Activated CD4-positive, CD25-positive, alpha-beta regulatory T cell treated with anti-CD3 and anti-CD28 coated beads, Interleukin-2, amount 50 U/mL, for 24 hours (primary cell): ENCODE measurements around the gene EDN3.

Experiments used
- ATAC-seq, 2 donors: fragments of 150-1000 bp; cut with Tn5 transposase; one replicate each; pipeline ENCODE4 v1.10.0; 2021; ENCODE audit warnings: mild to moderate bottlenecking in 1 of 2, moderate library complexity in 1 of 2

EDN3 gene, protein sequence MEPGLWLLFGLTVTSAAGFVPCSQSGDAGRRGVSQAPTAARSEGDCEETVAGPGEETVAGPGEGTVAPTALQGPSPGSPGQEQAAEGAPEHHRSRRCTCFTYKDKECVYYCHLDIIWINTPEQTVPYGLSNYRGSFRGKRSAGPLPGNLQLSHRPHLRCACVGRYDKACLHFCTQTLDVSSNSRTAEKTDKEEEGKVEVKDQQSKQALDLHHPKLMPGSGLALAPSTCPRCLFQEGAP

DNA sequence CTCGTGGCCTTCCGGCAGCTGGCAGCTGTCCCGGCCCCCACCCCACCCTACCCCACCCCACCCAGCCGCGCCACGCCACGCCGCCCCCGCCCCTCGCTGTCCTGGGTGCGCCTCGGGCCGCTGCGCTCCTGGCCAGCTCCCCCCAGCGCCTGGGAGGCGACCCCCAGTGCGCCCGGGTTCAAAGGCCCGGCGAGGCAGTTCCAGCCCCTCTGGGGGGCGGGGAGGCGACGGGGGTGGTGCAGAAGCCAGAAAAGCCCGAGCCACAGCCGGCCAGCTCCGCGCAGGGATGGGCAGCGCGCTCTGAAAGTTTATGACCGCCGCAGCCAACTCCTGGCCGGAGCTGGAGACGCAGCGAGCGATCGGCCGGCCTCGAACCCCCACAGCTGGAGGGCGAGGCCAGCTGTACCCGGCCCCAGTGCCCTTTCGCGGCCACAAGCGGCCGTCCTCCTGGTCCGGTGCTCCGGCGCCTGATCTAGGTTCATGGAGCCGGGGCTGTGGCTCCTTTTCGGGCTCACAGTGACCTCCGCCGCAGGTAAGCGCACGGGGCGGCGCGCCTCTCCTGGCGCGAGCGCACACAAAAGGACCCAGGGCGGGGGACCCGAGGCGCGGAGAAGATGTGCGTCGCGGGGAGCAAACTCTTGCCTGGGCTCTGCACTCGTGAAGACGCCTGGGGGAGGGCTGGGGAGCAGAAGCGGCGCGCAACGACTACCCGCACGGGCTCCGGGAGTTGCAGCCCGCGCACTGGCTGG is at the start of gene EDN3:
Gene EDN3, plus strand, starts transcription at position 279 of the 749 bp plus-strand sequence. Its CDS starts 202 bp downstream, at position 481.
- ATAC-seq = no peak

DNA sequence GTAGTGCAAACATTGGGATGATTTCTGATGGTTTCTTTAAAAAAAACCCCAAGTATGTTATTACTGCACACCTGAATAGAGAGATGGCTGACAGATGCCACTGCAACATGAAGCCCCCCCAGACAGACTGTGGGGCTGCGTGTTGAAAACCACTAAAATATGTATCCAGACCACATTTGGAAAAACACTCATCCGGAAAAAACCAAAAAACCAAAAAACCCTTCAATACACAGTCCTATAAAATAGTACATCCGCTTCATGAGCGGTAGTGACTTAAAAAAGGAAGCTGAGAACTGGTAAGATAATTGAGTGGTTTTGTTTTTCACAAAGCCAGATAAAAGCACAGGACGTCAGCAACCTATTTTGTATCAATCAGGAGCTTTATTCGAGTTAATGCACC is 47.1 kb upstream of the EDN3 start:
- peak; percentile 33 for ATAC-seq

DNA sequence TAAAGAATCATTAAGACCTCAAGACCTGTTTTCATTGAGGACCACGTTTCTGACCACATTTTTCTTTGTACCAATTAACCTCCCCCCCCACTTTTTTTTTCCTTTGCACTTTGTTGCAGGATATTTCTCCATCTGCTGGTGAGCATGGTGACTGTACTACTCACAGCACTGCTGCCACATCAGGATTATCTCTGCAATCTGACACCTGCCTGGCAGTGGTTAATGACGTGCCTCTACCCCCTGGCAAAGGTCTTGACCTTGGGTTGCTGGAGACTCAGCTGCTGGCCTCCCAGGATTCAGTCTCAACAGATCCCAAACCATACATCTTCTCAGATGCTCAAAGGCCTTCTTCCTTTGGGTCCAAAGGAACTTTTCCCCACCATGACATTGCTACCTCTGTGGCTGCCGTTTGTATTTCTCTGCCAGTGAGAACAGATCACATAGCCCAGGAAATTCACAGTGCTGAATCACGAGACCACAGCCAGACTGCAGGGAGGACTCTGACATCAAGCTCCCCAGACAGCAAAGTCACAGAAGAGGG is 46.6 kb upstream of the EDN3 start:
- ATAC-seq = peak; percentile 58 to 64

DNA sequence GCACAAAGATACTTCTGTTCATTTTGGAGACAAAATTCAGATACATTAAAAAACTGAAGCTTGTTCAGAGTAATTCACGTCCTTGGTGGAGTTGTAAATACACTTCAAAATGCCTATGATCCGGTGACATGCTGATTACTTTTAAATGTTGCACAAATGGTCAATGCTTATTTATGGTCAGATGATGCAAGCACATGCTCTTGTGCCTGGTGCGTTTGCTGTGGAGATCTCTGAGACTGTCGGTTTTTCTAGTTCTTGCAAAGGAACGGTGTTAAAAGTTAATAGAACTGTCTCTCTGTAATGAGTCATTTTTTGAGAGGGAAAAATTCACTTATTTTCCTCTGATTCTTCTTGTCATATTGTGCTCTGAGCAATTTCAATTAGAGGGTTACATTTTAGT is 45.2 kb upstream of the EDN3 start:
- ATAC-seq = no peak

DNA sequence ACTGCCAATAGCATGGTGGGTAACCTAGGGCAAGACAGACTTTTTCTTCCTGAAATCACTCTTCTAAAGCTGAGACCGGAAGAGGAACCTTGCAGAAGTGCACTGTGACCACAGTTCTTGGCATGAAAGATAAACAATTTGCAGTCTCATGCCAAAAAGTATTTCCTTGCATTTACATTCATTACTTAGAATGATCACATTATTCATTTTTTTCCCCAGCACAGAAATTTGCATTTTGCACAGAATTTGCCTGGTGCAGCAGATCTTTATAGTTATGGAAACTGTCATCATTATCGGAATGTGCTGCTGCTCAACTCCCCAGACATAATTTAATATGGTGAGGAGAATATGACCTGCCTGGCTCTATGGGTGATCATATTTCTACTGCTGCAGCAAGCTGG is 42.2 kb upstream of the EDN3 start:
- ATAC-seq = peak; percentile 23 to 56

DNA sequence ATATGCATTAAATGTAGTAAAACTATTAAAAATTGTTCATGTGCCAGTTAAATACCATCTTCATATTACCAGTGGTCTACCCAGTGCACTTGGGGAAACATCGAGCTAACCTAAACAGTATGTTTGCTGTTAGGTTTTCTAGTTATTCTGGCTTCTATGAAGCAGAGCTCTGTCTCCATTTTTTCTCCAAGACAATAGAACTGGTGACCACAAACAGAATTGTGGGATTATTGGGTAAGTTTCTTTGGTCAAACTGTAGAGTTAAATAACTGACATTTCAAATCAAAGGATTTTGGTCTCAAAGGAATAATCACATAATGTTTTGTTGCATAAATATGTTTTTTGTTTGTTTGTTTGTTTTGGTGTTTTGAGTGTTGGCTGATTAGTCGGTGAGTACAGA is 40.5 kb upstream of the EDN3 start:
- ATAC-seq = no peak

DNA sequence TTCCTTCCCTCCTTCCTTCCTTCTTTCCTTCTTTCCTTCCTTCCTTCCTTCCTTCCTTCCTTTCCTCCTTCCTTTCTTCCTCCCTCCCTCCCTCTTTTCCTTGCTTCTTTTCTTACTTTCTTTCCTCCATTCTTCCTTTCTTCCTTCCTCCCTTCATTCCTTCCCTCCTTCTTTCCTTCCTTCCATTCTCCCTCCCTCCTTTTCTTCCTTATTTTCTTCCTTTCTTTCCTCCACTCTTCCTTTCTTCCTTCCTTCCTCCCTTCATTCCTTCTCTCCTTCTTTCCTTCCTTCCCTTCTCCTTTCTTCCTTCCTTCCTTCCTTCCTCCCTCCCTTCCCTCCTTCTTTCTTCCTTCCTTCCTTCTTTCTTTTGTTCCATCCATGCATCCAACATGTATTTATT is 35.1 kb upstream of the EDN3 start:
- ATAC-seq = no peak

DNA sequence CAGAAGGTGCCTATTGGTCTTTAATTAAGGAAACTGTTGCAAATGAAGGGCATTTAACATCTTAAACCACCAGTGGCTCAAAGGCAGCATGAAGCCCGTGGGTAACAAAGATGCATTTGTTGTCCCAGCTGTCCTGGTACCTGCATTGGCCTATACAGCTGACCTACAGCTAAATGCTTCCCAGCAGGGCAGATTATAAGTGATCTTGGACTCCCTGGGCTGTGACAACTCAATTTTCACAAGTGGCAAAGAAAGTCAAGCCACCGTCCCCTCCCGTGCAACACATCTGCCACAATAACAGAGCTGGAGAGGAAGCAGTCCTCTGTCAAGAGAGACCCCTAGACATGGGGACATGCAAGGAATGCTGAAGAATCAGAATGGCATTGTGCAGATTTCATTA is 31.5 kb upstream of the EDN3 start:
- ATAC-seq = no peak

DNA sequence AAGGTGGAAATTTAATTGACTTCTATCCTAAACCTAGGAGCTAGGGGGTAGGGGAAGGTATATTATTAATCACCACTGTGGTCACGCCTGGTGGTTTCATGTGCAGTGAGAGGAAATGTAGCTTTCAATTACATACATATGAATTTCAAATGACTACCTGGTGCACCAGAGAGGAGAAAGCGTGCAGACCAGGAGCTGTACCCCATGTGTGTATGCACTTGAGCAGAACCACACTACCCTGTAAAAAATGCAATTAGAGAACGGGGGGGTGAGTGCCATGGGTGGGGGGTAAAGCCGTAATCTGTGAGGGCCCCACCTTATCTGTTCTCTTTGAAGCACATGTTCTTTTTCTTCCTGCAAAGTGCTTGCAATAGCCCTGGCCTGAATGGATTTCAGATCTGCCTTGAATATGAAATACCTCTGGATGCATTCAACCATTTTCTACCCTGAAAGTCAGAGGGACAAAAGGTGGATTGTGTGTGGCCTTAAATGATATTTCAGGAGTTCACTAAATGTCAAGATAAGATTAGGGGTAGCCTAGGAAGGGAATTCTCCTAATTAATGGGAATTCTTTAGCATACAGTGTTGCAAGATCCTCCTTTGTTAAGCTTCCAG is 30.9 kb upstream of the EDN3 start:
- ATAC-seq = no peak

DNA sequence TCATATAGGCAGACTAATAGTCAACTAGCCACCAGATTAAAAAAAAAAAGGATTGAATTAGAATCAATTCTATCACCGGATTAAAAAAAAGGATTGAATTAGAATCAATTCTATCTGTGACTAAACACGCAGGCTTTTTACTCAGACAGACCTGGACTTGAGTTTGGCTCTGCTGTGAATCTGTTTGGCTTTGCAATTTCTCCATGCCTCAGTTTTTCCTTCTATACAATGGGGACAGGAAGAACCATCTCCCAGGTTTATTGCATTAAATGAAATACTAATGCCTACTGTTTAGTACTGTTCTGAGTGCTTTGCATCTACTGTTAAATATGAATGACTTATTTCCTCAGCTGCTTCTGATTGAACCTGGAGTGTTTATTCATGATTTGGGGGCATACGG is 30.0 kb upstream of the EDN3 start:
- no peak for ATAC-seq

DNA sequence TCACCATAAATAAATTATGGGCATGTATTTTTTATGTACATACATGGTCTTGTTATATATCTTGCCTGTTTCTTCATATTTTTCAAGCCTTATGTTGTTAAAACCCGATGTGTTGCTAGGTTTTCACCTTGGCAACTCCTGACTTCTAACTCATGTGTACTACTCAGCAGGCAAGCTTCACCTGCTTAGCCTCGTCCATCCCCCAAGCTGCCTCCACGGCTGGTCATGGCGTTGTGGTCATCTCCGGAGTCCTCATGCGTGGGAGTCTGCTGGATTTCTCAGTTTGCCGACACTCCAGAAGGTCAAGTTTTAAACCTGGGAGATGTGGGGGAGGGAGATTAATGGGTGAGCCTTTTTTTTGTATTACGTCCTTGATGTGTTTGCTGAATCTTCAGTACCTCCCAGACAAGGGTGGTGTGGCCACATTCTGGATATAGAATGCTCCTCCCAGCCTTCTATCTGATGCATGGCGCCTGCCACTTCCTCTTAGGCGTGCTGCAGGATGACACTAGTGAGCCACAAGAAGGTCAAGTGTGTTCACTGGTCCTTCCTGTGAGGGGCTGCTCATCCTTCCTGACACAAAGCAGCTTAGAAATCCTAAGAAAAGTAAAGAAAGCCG is 26.6 kb upstream of the EDN3 start:
- ATAC-seq = no peak

DNA sequence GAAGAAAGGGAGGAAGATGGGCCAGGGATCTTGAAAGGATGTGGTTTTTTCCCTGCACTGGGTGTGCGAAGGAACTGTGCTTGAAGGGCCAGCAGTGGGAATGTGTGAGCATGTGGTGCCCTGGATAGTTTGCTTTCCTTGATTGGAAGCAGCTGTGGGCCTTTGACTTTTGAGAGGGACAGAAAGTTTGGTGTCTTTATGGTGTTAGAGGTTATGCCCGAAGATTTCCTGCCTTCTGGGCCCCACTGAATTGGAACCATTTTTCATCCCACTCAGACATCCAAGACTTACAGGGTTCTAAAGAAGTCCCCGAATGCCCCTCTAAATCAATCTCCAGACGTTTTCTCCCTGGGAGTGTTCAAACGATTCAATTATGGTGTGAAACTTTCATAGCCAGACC is 23.5 kb upstream of the EDN3 start:
- no peak for ATAC-seq

DNA sequence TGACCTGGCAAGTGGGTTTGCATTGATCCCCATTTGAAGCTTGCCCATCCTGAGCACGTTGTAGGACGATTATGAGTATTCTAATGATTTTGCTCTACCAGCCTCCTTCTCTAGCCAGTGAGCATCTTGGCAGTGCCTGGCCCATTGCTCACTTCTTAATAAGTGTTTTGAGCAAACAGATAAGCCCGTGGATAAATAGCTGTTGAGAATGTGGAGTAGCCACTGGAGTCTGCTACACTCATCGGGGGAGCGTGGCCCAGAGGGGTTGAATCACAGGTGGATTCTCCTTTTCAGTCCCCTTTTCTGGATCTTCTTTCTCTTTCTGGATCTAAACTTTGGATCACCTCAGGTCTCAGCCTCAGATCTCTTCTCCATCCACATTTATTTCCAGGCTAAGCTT is 15.9 kb upstream of the EDN3 start:
- no peak for ATAC-seq

DNA sequence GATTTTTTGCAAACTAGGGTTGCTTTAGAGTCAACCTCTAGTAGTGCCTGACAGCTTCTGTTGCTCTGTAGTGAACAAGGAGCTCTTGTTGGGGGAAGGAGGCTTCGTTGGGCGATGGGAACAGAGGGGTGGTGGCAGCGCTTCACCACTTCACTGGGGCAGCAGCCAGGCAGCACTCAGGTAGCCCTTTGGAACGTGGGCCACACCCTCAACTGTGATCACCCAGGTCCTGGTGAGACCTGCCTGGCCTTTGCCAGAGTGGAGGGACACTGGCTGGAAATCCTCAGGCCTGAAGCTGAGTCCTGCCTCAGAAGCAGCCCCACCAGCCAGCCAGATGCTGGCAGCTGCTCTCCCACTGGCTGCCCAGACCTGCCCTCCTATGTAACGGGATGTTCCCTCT is 10.4 kb upstream of the EDN3 start:
- ATAC-seq = no peak

DNA sequence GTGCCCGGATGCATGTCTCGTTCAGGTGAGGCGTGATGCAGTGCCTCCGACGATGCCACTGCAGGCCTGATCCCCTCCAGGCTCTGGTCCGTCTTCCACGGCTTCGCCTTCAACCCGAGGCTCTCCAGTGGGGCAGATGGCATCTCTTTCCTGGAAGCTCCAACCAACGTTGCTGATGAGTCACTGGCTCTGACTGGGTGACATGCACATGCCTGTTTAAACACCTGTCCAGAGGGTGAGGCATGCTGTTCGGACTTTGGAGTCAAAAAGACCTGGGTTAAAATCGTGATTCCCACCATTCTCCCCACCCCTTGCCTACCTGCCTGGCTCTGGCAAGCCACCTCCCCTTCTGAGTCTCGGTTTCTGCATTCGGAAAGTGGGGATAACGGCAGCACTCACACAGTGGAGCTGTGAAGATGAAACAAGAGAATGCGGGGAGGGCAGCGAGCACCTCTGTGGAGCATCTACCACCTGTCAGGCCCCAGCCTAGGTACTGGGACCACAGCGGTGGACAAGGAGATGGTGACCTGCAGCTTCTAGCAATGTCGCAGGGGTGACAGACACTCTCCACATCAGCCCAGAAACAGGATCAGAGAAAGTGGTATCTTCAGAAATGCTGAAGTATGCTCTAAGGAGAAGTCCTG is 8.5 kb upstream of the EDN3 start:
- no peak for ATAC-seq

DNA sequence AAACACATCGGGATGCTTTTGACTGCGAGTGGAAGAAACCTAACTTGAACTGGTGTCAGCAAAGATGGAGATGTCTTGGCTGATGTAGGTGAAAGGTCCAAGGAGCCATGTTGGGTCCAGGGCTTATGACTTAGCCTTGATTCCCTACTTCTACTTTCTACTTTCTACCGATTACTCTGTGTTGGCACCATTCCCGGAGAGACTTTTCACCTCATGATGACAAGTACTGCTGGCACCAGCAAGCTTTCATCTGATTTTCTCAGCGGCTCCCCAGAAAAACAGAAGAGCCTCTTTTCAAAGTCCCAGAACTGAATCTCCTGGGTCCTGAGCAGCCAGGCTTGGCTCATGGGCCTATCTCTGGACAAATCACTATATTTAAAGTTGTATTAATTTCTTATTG is 4.9 kb upstream of the EDN3 start:
- no peak for ATAC-seq

DNA sequence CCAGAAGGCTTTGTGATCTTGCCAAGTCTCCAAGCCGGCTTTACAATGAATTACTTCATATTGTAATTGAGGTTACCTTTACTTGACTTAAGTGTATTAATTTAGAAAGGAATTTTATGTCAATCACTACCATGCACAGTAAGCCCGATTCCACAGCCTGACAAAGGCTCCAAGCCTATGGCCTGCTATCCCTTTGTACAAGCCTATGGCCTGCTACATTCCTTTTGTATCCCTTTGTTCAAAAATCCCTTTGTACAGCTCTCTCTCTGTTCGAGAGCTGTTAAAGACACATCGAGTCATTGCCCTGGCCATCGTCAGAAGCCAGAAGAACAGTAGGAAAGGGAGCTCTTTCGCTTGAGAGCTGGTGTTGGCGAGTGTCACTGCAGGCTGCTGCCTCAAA is 2.7 kb upstream of the EDN3 start:
- ATAC-seq = no peak

DNA sequence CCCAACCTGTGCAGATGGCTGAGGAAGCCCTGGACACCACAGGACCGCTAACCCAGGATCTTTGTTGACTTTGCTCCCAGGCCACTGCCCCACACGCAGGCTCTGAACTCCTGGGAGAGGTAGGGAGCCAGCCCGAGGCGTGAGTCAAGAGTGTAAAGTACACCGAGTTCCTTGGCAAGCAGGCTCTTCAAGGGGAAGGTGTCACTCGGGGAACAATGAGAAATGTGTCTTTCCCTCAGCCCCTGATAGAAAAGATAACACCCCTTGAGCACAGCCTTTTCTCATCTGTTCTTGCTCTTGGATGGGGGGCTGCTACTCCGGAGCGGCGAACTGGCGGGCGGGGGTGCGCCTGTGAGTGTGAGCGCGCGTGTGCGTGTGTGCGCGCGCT is 472 bp upstream of the EDN3 start:
- ATAC-seq = no peak

DNA sequence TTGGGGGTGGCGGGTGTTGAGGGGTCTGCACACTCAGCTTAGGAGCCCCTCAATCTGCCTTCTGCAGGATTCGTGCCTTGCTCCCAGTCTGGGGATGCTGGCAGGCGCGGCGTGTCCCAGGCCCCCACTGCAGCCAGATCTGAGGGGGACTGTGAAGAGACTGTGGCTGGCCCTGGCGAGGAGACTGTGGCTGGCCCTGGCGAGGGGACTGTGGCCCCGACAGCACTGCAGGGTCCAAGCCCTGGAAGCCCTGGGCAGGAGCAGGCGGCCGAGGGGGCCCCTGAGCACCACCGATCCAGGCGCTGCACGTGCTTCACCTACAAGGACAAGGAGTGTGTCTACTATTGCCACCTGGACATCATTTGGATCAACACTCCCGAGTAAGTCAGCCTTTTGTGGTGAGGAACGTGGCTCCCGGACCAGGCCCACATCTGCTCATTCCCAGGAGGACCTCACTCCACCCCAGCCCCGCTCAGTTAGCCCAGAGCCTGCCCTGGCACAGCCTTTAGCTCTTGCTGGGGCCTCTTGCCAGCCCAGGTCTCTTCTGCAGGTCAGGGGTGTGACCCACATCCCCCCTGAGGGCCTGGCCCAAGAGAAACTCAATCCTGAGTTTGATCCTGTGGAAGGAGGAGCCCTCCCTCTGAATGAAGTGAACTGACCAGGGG is 1.1 kb downstream of the EDN3 start:
- ATAC-seq = no peak

DNA sequence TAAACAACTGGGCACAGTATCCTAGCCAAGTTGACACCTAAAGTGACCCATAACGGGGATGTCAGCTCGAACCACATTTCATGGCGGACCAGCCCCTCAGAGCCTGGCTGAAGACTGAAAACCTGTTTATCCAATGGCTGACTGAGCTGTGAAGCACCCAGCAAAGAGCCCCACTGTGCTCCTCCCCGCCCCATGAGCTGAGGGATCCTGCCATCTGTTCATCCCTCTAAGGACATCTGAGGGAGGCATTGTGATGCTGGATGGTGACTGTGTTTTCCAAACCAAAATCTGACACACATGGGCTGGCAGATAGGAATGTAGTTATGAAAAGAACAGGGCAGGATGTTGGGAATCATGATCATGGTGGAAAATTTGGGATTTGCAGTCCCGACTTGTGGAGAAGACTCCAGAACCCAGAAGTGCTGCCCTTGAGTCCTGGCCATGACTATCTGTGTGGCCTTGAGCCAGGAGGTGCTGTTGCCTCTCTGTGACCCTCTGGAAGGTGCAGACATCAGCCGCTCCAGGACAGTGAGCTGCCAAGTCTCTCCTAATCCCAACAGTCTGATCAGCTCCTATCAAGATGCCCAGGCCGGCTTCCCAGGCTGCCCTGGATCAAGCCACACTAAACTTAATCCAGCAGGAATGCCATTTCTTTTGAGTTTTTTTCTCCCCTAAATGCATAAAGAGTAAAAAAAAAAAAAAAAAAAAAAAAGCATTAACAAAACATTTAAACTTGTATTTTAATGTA is 5.7 kb downstream of the EDN3 start:
- ATAC-seq = no peak

DNA sequence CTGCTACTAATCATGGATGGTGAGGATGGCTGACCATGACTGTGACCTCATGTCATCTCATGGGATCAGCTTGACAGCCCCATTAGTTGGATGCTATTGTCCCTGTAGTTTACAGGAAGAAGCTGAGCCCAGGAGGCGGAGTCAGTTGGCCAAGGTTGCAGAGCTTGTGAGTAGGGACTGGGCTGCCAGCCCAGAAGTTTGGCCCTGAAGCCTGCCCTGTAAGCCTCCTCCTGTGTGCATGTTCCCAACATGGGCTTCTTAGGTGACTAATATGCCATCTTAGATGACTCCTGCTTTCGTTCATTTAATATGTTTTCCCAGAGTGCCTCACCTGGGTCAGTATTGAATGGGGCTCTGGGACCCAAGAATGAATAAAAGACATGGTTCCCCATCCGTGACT is 6.9 kb downstream of the EDN3 start:
- ATAC-seq = no peak
